Endothelial cell of umbilical vein (primary cell): ENCODE results near the gene CLPTM1L. TPM values are rescaled to one million over a fixed set of nuclear protein-coding genes. Genes with fewer than 3 reads are reported as not detected.

Experiments used
- BruUV-seq: library from RNA; stranded (reverse); fragments of 400-500 nt; replicated peaks from 2 replicates; lab custom pipeline; 2021; lab: Mats Ljungman, UMichigan
- CTCF ChIA-PET: fragments of 300-600, 350-600 bp; sonication (Branson Sonifier 250); formaldehyde crosslinking; loops from one replicate; lab custom pipeline; 2021; ENCODE audit warnings: antibody characterized with exemption, inconsistent platforms; lab: Charles Lee
- POLR2A ChIA-PET: fragments of 300-600, 350-600 bp; sonication (Branson Sonifier 250); formaldehyde crosslinking; loops from one replicate; lab custom pipeline; 2021; ENCODE audit warnings: antibody characterized with exemption, inconsistent platforms; lab: Charles Lee
- DNase-seq: peaks from one replicate; pipeline ENCODE4 v3.0.0-alpha.2; 2011; ENCODE audit warnings: low read depth, low spot score
- FAIRE-seq: peaks from 2 replicates; lab custom pipeline; 2011; peaks lifted over from hg19 to GRCh38; lab: Jason Lieb, UNC
- H2AFZ ChIP-seq: 2 replicates; pipeline ENCODE4 v1.6.0; 2012; ENCODE audit warnings: low read depth, low read length, control low read depth, inconsistent platforms
- H3K27ac ChIP-seq: 2 replicates; pipeline ENCODE4 v1.5.1; 2011; ENCODE audit warnings: low read depth, mild to moderate bottlenecking, control low read depth, low read length, moderate library complexity; ENCODE audit not compliant: insufficient read depth
- H3K27me3 ChIP-seq, 2 experiments: 2 replicates each; pipeline versions ENCODE4 v1.6.0 to v1.6.1; 2011; ENCODE audit warnings: low read length in 2 of 2, mixed read lengths in 1 of 2; ENCODE audit not compliant: control insufficient read depth in 2 of 2, insufficient read depth in 2 of 2
- H3K36me3 ChIP-seq, 2 experiments: 2 replicates in 1 of 2; 3 replicates in 1 of 2; pipeline ENCODE4 v1.5.1; 2011; ENCODE audit warnings: low read length in 2 of 2, mild to moderate bottlenecking in 1 of 2, moderate library complexity in 1 of 2; ENCODE audit not compliant: control insufficient read depth in 2 of 2, insufficient read depth in 2 of 2; ENCODE audit errors: extremely low read depth in 1 of 2
- H3K4me1 ChIP-seq: 3 replicates; pipeline ENCODE4 v1.5.1; 2011; ENCODE audit warnings: mild to moderate bottlenecking, low read length; ENCODE audit not compliant: control insufficient read depth, insufficient read depth; ENCODE audit errors: extremely low read depth
- H3K4me2 ChIP-seq: 2 replicates; pipeline ENCODE4 v1.6.1; 2011; ENCODE audit warnings: low read length, control low read depth, mixed read lengths; ENCODE audit not compliant: insufficient read depth
- H3K4me3 ChIP-seq, 3 experiments: fragments of 200-600 bp in 1 of 3; sonication (generic), shearing (Covaris generic) in 1 of 3; replicated peaks in 1 of 3; 2 replicates each; pipeline ENCODE4 v1.5.1; 2011 to 2016; ENCODE audit warnings: control low read depth in 3 of 3, low read length in 3 of 3, mild to moderate bottlenecking in 2 of 3, inconsistent platforms in 1 of 3, low read depth in 1 of 3, moderate library complexity in 1 of 3; ENCODE audit not compliant: insufficient read depth in 1 of 3
- H3K79me2 ChIP-seq: 2 replicates; pipeline ENCODE4 v1.6.0; 2012; ENCODE audit warnings: low read length, inconsistent platforms; ENCODE audit not compliant: control insufficient read depth, insufficient read depth
- H3K9ac ChIP-seq: replicated peaks from 2 replicates; pipeline ENCODE3; 2011; ENCODE audit warnings: low read length, control low read depth; ENCODE audit not compliant: insufficient read depth; ENCODE audit errors: extremely low read depth
- H3K9me1 ChIP-seq: replicated peaks from 3 replicates; pipeline ENCODE4 v1.6.0; 2011; ENCODE audit warnings: mild to moderate bottlenecking, low read length; ENCODE audit not compliant: control insufficient read depth, insufficient read depth; ENCODE audit errors: extremely low read depth
- H3K9me3 ChIP-seq: replicated peaks from 2 replicates; pipeline ENCODE4 v1.5.1; 2012; ENCODE audit warnings: low read length, inconsistent platforms; ENCODE audit not compliant: control insufficient read depth, insufficient read depth
- H4K20me1 ChIP-seq: replicated peaks from 2 replicates; pipeline ENCODE3; 2011; ENCODE audit warnings: mild to moderate bottlenecking, low read length; ENCODE audit not compliant: control insufficient read depth, insufficient read depth; ENCODE audit errors: extremely low read depth
- EZH2 ChIP-seq: IDR thresholded peaks from 2 replicates; pipeline ENCODE4 v1.6.1; 2012; ENCODE audit warnings: borderline replicate concordance, low read depth, mild to moderate bottlenecking, moderate library complexity, low read length, inconsistent platforms; ENCODE audit not compliant: severe bottlenecking
- FOS ChIP-seq: IDR thresholded peaks from 2 replicates; pipeline ENCODE4 v1.6.1; 2011; ENCODE audit warnings: mild to moderate bottlenecking, low read length, moderate library complexity, borderline replicate concordance; ENCODE audit not compliant: insufficient read depth
- GATA2 ChIP-seq: IDR thresholded peaks from 2 replicates; pipeline ENCODE4 v1.7.0; 2011; ENCODE audit warnings: low read depth, mild to moderate bottlenecking, moderate library complexity, mixed read lengths, low read length; ENCODE audit not compliant: insufficient read length, insufficient read depth
- JUN ChIP-seq: IDR thresholded peaks from 2 replicates; pipeline ENCODE4 v1.6.1; 2011; ENCODE audit warnings: borderline replicate concordance, low read depth; ENCODE audit not compliant: insufficient read length, insufficient read depth
- MYC ChIP-seq: IDR thresholded peaks from one replicate; pipeline ENCODE4 v1.6.1; 2011; ENCODE audit warnings: mild to moderate bottlenecking, low read depth, low read length
- POLR2A ChIP-seq: IDR thresholded peaks from 2 replicates; pipeline ENCODE4 v1.6.1; 2012; ENCODE audit warnings: low read depth, mild to moderate bottlenecking, control low read depth, low read length
- POLR2AphosphoS5 ChIP-seq: IDR thresholded peaks from 2 replicates; pipeline ENCODE4 v1.6.1; 2012; ENCODE audit warnings: low read depth, mild to moderate bottlenecking, control low read depth, low read length, moderate library complexity; ENCODE audit not compliant: insufficient read depth
- dilution Hi-C: fragments of 300-500 bp; cut with MboI; formaldehyde crosslinking; loops from one replicate; pipeline ENCODE4 v1.15.0; 2019; ENCODE audit warnings: low sequenced_read_pairs; ENCODE audit not compliant: extremely low pct_ligation_motif_present
- intact Hi-C: fragments of 100-400 bp; cut with micrococcal nuclease; formaldehyde crosslinking; loops from one replicate; pipeline ENCODE4 v1.10.0; 2022
- polyA plus RNA-seq, 4 experiments: library from polyadenylated mRNA; depleted of rRNA in 3 of 4; stranded (reverse) in 3 of 4; unstranded in 1 of 4; fragments of >200 nt; gene quantifications; 2 replicates each; pipeline versions ENCODE4 v1.2.1 to v1.2.3, GENCODE V29; 2011 to 2012; ENCODE audit warnings: missing spikeins in 1 of 4
- total RNA-seq: library from RNA; stranded (reverse); gene quantifications from 2 replicates; pipeline ENCODE4 v1.2.3, GENCODE V29; 2021
- TF ChIP-seq, protein P1 (sequence below), 2 donors: IDR thresholded peaks; 1 replicate in 1 of 2; 2 replicates in 1 of 2; pipeline ENCODE4 v1.5.1; 2011; ENCODE audit warnings: low read length in 2 of 2, mild to moderate bottlenecking in 2 of 2, moderate library complexity in 2 of 2, control low read depth in 1 of 2, inconsistent platforms in 1 of 2, low read depth in 1 of 2; ENCODE audit not compliant: insufficient read depth in 1 of 2; ENCODE audit errors: extremely low read depth in 1 of 2
- TF ChIP-seq, protein P2 (sequence below): IDR thresholded peaks from 2 replicates; pipeline ENCODE4 v1.6.1; 2011; ENCODE audit not compliant: insufficient read depth, insufficient read length

CLPTM1L gene
- total and polyA plus RNA-seq, 2 donors (not counting 3 experiments of a cell fraction or from before 2014, with no cell fraction given) = 116 to 191 TPM

DNA sequence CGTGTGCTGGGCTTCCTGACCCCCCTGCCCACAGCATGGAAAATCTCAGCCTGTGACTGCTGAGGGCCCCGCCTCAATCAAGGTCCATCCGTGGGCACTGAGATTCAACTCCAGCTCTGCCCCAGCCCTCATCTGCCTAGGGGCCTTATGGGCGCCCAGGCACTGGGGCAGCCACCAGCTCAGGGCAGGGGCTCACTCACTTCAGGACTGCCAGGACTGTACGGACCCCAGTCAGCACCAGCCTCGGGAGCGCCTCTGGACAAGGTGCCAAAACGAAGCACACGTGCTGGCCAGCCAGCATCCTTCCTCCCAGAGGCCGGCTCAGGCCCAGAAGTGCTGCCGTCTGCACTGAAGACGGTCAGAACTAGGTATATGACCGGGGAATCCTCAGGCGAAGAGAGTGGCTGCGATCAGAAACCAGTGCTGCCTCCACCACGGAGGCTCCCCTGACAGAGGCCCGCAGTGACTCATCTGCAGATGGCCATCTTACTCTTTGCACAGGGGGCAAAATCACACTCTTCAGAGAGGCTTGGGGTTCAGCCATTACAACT lies 19.6 kb downstream of the CLPTM1L start:
- Histone ChIP-seq H3K9ac (no peak overlapping the region), H3K4me2 (no peak overlapping the region), H3K9me3 (no peaks in the 10 kb centered on the region), H3K27me3 (no peaks in the 10 kb centered on the region), H4K20me1 (no peaks in the 10 kb centered on the region), H3K4me1 (no peaks in the 10 kb centered on the region), H2AFZ (no peak overlapping the region), H3K79me2 (no peaks in the 10 kb centered on the region), H3K36me3 (peaks cover 7 to 54% of the 10 kb centered on the region in 2 experiments), H3K27ac (no peak overlapping the region), H3K9me1 (no peaks in the 10 kb centered on the region), H3K4me3 (no peak overlapping the region)
- TF ChIP-seq, protein P1, sequence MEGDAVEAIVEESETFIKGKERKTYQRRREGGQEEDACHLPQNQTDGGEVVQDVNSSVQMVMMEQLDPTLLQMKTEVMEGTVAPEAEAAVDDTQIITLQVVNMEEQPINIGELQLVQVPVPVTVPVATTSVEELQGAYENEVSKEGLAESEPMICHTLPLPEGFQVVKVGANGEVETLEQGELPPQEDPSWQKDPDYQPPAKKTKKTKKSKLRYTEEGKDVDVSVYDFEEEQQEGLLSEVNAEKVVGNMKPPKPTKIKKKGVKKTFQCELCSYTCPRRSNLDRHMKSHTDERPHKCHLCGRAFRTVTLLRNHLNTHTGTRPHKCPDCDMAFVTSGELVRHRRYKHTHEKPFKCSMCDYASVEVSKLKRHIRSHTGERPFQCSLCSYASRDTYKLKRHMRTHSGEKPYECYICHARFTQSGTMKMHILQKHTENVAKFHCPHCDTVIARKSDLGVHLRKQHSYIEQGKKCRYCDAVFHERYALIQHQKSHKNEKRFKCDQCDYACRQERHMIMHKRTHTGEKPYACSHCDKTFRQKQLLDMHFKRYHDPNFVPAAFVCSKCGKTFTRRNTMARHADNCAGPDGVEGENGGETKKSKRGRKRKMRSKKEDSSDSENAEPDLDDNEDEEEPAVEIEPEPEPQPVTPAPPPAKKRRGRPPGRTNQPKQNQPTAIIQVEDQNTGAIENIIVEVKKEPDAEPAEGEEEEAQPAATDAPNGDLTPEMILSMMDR (IDR thresholded peaks at IDR 0.05; ENCODE audit: extremely low read depth in 1 of 2, insufficient read depth in 1 of 2, low read depth in 1 of 2, low read length in 2 of 2) = no peak
- TF ChIP-seq JUN = no peak
- no peak for TF ChIP-seq MYC
- TF ChIP-seq GATA2 = no peak
- no peak for TF ChIP-seq POLR2AphosphoS5
- FAIRE-seq = no peak
- no peak for DNase-seq
- intact Hi-C loops = no loop called here
- dilution Hi-C loops = no loop called here
- POLR2A ChIA-PET = no interaction called here
- no TSS peak for BruUV-seq
- CTCF ChIA-PET = no interaction called here

DNA sequence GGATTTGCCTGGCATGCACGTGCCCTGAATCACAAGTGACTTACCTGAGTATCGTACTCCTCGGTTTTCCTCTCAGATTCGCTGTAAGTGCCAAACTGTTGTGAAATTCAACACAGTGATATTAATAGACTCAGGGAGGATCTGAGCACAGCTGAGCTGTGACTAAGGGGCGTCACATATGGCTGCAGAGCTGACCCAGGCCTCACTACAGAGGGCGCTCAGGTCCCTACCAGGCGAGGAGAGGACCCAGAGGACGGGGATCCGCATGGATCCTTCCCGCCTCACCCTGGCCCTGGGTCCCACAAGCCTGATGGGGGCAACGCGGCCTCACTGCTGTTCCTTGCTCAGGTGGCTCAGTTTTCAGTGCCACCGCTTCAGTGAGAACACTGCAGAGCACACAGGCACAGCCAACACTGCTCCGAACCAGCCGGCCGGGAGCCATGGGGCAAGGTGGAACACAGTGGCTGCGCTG lies 20.1 kb downstream of the CLPTM1L start:
- H3K4me1 ChIP-seq = no peaks in the 10 kb centered on the region

More for the DNA sequence above, 20.1 kb downstream of the CLPTM1L start:
- Histone ChIP-seq H3K9ac (no peak overlapping the region), H3K4me2 (no peak overlapping the region), H2AFZ (no peak overlapping the region), H3K27ac (no peak overlapping the region), H4K20me1 (no peaks in the 10 kb centered on the region), H3K9me3 (no peaks in the 10 kb centered on the region), H3K4me3 (no peak overlapping the region), H3K36me3 (peaks cover 10 to 53% of the 10 kb centered on the region in 2 experiments), H3K27me3 (no peaks in the 10 kb centered on the region), H3K79me2 (no peaks in the 10 kb centered on the region), H3K9me1 (no peaks in the 10 kb centered on the region)
- DNase-seq (no peak), FAIRE-seq (no peak)
- ChIA-PET CTCF (no interaction called here), POLR2A (no interaction called here)
- dilution Hi-C loops = no loop called here
- no TSS peak for BruUV-seq
- intact Hi-C loops = no loop called here
- no peak for TF ChIP-seq JUN
- no peak for TF ChIP-seq POLR2A
- TF ChIP-seq POLR2AphosphoS5 = no peak
- TF ChIP-seq, protein P1 (IDR thresholded peaks at IDR 0.05; ENCODE audit: extremely low read depth in 1 of 2, insufficient read depth in 1 of 2, low read depth in 1 of 2, low read length in 2 of 2) = no peak
- TF ChIP-seq, protein P2, sequence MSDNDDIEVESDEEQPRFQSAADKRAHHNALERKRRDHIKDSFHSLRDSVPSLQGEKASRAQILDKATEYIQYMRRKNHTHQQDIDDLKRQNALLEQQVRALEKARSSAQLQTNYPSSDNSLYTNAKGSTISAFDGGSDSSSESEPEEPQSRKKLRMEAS = no peak
- no peak for TF ChIP-seq MYC
- no peak for TF ChIP-seq GATA2
- no peak for TF ChIP-seq FOS
- no peak for TF ChIP-seq EZH2
